Colonic mucosa (tissue), 4 donors: ENCODE data around the gene OPRL1. TPM values are rescaled to one million over a fixed set of nuclear protein-coding genes. Genes with fewer than 3 reads are reported as not detected.

Source experiments
- DNase-seq: peaks from one replicate; pipeline ENCODE4 v3.0.0-alpha.2; 2020
- H3K27ac ChIP-seq: fragments of 200-600 bp; one replicate; pipeline ENCODE4 v1.8.0; 2021
- H3K27me3 ChIP-seq: fragments of 200-600 bp; one replicate; pipeline ENCODE4 v1.8.0; 2021
- H3K36me3 ChIP-seq: fragments of 200-600 bp; one replicate; pipeline ENCODE4 v1.8.0; 2021
- H3K4me1 ChIP-seq: fragments of 200-600 bp; one replicate; pipeline ENCODE4 v1.8.0; 2021; ENCODE audit warnings: mild to moderate bottlenecking
- H3K4me3 ChIP-seq: fragments of 200-600 bp; one replicate; pipeline ENCODE4 v1.8.0; 2021
- H3K9ac ChIP-seq, 2 donors: one replicate each; pipeline ENCODE4 v1.7.0; 2013; ENCODE audit warnings: control low read depth in 2 of 2, low read depth in 2 of 2, low read length in 2 of 2
- H3K9me3 ChIP-seq: fragments of 200-600 bp; one replicate; pipeline ENCODE4 v1.8.0; 2021
- CTCF ChIP-seq: fragments of 200-600 bp; IDR thresholded peaks from one replicate; pipeline ENCODE4 v1.8.0; 2022; ENCODE audit warnings: antibody characterized with exemption, mild to moderate bottlenecking
- intact Hi-C: fragments of 100-400 bp; cut with DNase I; formaldehyde crosslinking; loops from one replicate; pipeline ENCODE4 v1.14.1; 2022
- total RNA-seq, 2 donors: library from RNA; stranded (reverse); fragmentation: NEBNext Ultra II Directional in 1 of 2; extraction: Animal tissue kit (Norgen Biotek cat#: 25700) in 1 of 2; gene quantifications; one replicate each; pipeline ENCODE4 v1.2.1, GENCODE V29; 2021
- donor health status: healthy.
- donor health status: DM: no; HTN: no; CAD: no.
- donor health status: DM: no; HTN: no; CAD: no.

The OPRL1 gene
- total RNA-seq, 2 donors from 2014 or later = 0.24 to 0.25 TPM

DNA sequence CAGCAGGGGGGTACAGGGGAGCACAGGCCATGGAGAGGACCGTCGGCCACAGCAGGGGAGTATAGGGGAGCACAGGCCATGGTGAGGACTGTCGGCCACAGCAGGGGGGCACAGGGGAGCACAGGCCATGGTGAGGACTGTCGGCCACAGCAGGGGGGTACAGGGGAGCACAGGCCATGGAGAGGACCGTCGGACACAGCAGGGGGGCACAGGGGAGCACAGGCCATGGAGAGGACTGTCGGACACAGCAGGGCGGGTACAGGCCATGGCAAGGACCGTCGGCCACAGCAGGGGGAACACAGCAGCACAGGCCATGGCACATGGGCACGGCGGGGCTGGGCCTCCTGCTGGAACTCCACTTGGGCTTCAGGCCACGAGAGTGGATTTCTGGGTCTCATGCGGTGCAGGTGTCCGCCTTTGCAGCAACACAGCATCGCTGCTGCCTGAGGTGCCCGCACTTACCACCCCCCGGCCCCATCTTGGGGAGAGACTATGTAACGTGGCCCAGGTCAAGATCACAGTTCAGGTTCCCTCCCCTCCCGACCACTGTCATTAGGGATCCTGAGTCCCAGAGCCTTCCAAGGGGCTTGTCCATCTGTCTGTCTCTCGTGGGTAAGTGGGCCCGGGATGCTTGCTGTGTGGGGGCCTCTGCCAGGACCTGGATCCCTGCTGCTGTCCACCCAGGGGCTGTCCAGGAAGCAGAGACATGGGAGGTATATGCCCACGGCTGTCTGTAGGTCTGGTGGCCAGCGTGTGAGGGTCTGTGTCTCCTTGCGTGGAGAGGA is 25.0 kb downstream of the OPRL1 start:
- Histone ChIP-seq H3K27ac (no peak overlapping the region), H3K27me3 (peaks cover 29% of the 10 kb centered on the region)

DNA sequence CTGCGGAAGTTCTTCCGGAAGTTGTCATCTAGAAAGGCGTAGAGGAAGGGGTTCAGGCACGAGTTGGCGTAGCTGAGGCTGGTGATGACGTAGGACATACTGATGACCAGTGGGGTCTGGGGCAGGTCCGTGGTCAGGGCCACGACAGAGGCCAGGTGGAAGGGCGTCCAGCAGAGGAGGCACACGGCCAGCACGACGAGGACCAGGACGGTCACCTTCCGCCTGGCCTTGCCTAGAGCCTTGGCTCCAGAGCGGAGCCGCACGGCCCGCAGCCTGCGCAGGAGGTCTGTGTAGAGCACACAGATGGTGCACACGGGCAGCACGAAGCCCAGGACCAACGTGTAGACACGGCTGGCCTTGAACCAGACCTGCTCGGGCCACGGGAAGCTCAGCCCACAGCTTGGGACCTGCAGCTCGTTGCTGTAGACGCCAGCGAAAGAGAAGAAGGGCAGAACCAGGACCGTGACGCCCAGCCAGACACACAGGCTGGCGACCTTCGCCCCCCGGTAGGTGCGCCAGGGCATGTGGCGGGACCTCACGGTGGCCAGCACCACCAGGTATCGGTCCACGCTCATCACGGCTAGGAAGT is 26.1 kb downstream of the OPRL1 start:
- no peak for DNase-seq

More for the DNA sequence above, 25.0 kb downstream of the OPRL1 start:
- Histone ChIP-seq H3K9ac (no peak overlapping the region), H3K4me1 (no peaks in the 10 kb centered on the region), H3K4me3 (no peak overlapping the region), H3K9me3 (no peaks in the 10 kb centered on the region), H3K36me3 (no peaks in the 10 kb centered on the region)
- intact Hi-C loops = no loop called here
- no peak for TF ChIP-seq CTCF
- no peak for DNase-seq

DNA sequence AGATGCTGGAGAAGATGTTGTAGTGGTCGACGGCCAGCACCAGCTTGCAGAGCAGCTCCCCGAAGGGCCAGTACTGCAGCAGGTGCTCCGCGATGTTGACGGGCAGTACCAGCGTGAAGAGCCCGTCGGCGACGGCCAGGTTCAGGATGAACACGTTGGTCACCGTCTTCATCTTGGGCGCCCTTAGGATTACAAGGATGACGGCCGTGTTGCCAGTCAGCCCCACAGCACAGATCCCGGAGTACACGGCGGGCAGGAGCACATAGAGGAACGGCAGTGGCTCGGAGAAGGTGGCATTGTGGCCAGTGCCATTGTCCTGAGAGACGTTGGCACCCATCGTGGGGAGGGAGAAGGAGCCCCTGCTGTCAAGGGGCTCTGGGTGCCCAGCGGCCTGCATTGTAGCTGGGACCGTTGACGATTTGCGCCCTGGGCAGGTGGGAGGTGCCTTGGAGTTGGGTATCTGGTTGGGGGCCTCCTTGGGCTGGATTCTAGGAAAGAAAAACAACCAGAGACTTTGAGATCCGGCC is 26.6 kb downstream of the OPRL1 start:
- Histone ChIP-seq H3K4me1 (no peaks in the 10 kb centered on the region), H3K9ac (no peak overlapping the region), H3K27me3 (peaks cover 19% of the 10 kb centered on the region), H3K36me3 (no peaks in the 10 kb centered on the region), H3K4me3 (no peak overlapping the region), H3K27ac (no peak overlapping the region), H3K9me3 (no peaks in the 10 kb centered on the region)
- intact Hi-C loops = no loop called here
- DNase-seq = no peak
- no peak for TF ChIP-seq CTCF

More for the DNA sequence above, 26.1 kb downstream of the OPRL1 start:
- H3K27ac ChIP-seq = no peak overlapping the region
- no peaks in the 10 kb centered on the region for H3K9me3 ChIP-seq
- peaks cover 25% of the 10 kb centered on the region for H3K27me3 ChIP-seq
- no peak for TF ChIP-seq CTCF
- no peak overlapping the region for H3K9ac ChIP-seq
- no peaks in the 10 kb centered on the region for H3K4me1 ChIP-seq
- H3K36me3 ChIP-seq = no peaks in the 10 kb centered on the region
- intact Hi-C loops = no loop called here
- H3K4me3 ChIP-seq = no peak overlapping the region

DNA sequence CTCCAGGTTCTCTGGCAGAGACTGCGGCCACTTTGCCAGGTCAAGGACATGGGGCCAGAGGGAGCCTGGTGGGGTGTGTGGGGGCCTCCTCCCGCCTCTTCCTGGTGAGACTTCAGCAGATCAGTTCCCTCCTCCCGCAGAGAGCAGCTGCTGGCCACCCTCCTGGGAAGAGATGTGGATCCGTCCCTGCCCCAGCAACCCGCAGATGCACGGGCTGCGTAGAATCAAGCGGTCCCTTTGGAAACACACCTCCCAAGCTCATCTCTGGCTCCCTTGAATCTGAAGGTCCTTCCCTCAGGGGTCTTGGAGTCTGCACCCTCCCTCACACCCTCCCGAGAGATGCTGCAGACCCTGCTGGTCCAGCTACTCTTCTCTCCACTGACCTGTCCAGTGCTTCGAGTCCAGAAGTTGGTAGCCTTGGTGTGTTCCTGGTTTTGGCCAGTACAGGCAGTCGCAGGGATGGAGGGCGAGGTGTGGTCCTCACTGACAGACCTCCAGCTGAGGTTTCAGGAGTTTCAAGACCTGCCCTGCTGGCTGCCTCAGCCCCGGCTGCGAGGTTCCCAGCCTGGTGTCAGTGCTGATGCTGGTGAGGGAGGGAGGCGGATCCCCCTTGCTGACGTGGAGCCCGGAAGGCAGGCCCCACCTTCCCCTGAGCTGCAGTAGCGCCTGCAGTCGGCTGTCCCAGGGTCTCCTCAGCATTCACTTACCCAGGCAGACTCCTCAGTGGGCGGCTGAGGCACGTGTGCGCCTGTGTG is 27.3 kb downstream of the OPRL1 start, which contains the start of gene NPBWR2:
Gene NPBWR2, minus strand, starts transcription at position 585 of the 755 bp plus-strand sequence. CDS start 734 bp downstream, outside the sequence.
- Histone ChIP-seq H3K4me1 (no peaks in the 10 kb centered on the region), H3K9me3 (no peaks in the 10 kb centered on the region), H3K27me3 (peaks cover 12% of the 10 kb centered on the region), H3K36me3 (no peaks in the 10 kb centered on the region), H3K4me3 (no peak within 1 kb of the TSS), H3K9ac (no peak within 1 kb of the TSS), H3K27ac (no peak within 1 kb of the TSS)
- no peak for TF ChIP-seq CTCF
- intact Hi-C loops = no loop called here
- no peak for DNase-seq

DNA sequence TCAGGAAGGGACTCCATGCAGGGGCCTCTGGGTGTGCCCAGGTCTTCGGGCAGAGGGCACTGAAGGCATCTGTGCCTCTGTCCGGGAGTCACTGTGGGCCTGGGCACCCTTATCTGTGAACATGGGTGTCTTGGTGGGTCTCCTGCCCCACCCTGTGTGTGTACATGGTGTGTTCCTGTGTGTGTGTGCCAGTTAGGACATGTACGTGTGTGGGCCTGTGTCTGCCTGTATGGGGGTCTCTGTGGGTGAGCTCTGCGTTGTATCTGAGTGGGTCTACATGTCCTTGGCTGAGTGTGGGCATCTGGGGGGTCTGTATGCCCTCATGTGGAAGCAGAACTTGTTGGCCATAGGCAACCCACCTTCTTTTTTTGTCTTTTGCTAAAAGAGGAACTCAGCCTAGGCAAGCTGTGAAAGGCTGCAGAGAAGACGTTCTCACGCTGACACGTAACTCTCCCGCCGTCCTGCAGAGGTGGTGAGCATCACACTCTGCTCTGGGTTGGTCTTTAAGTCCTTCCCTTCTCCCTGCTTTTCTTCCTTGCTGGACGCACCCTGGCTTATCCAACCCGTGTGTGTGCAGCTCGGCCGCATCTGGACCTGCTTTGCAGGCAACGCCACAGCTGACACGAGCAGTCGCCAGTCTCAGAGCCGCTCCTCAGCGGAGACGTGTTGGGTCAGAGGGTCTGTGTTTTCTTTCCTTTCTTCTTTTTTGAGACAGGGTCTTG is 28.0 kb downstream of the OPRL1 start:
- no peak for DNase-seq

More for the DNA sequence above, 28.0 kb downstream of the OPRL1 start:
- Histone ChIP-seq H3K27me3 (peaks cover 5% of the 10 kb centered on the region), H3K36me3 (no peaks in the 10 kb centered on the region), H3K9me3 (no peaks in the 10 kb centered on the region), H3K9ac (no peak overlapping the region), H3K4me3 (no peak overlapping the region), H3K4me1 (no peaks in the 10 kb centered on the region), H3K27ac (no peak overlapping the region)
- no peak for TF ChIP-seq CTCF
- intact Hi-C loops = no loop called here
